Measurements from ENCODE around the gene CHD9.
A peak's percentile ranks its signal among the peaks of the same experiment; 100 is the strongest.
"Not testable (repeated sequence)": the region's sequence is repeated elsewhere in the genome, so short reads cannot be mapped to it uniquely, and the experiment has no call there.

The CHD9 gene

DNA sequence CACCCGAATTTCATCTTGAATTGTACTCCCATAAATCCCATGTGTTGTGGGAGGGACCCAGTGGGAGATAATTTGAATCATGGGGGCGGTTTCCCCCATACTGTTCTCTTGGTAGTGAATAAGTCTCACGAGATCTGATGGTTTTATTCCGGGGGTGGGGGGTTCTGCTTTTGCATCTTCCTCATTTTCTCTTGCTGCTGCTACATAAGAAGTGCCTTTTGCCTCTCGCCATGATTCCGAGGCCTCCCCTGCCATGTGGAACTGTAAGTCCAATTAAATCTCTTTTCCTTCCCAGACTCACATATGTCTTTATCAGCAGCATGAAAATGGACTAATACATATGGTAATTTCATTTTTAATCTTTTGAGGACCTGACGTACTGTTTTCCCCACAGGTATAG, 20.7 kb downstream of the CHD9 start:
- not testable (repeated sequence) for DNase-seq

DNA sequence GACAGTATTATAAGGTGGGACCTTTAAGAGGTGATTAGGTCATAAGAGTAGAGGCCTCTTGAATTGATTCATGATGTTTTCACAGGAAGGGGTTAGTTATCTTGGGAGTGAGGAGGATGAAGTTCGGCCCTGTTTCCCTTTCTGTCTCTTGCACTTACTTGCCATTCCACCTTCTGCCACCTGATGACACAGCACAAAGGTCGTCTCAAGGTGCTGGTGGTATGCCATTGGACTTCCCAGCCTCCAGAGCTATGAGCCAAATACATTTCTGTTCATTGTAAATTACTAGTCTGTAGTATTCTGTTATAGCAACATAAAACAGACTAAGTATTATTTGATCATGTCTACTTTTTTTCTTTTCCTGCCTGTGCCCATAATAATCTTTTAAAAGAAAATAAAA, 23.5 kb downstream of the CHD9 start:
- DNase-seq = no peak

DNA sequence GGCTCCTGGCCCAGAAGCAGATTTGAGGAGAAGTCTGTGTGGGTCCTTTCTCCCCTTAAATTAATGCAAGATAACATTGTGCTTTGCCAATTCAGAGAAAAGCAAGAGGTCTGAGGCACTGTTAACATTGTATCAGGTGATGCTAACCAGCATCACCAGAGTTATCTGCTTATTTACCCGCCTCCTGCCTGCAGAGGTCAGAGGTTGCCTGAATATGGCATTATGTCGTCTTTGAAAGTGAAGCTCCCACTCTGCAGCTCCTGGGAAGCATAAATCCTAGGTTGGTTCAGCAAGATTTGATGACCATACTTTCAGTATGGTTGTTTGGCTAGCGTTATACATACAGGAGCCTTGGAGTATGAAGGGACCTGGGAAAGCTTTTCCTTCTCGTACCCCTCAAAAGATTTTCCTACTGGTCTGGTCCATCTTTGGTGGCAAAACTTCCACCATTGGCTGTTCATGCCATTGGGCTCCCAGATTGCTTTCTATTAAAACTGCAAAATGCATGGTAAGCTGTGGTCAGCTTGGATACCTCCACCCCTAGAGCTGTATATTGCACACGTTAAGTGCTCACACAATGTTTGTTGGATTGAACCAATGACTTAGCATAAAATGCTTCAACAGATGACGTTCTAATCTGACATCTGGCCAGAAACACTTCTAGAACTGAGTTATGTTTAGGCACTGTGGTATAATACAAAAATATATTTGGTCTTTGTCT, 24.1 kb downstream of the CHD9 start:
- no peak for DNase-seq

DNA sequence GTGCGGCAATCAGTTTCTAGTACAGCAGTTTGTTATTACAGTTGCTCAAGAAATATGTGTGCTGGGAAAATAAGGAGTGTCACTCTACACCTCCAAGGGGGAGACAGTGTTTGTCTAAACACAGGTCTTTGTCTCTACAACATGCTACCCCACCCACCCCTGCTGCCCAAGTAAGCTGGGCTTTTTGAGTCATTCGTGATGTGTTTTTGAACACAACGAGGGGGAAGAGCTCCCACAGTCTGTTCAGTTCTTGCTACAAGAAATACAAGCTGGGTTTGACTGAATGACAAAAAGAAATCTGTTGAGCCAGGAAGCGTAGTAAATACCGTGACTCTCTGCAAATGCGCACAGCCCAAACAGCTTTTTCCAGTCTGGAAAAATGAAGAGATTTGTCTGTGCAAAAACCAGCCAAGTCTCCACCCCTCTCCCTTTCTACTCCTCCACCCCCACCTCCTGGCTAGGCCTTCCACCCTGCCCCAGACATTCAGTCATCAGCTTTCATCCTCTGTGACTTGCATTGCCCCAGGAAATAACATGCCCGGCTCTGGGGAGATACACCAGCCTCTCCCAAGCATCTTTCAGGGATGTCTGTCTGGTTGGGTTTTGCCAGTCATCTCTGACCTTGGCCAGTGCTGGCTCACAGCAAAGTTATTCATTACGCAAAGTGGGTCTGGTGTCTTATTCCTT, 25.7 kb downstream of the CHD9 start:
- DNase-seq = no peak

DNA sequence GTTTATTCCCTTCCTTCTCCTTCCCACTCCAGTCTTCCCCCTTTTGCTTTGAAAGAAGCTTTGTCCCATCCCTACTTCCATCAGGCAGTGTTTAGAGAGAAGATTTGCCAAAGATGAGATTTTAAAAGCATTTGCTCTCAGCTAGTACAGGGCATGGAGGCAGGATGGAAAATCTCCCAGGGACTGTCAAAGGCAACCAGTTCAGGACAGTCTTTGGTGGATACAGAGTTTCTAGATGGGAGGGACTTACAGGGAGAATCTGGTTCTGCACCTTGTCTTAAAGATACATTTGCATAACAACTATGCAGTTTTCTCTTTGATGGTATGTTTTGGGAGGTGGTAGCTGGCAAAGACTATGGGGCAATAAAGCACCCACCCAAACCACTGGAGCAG, 26.2 kb downstream of the CHD9 start:
- DNase-seq = no peak

DNA sequence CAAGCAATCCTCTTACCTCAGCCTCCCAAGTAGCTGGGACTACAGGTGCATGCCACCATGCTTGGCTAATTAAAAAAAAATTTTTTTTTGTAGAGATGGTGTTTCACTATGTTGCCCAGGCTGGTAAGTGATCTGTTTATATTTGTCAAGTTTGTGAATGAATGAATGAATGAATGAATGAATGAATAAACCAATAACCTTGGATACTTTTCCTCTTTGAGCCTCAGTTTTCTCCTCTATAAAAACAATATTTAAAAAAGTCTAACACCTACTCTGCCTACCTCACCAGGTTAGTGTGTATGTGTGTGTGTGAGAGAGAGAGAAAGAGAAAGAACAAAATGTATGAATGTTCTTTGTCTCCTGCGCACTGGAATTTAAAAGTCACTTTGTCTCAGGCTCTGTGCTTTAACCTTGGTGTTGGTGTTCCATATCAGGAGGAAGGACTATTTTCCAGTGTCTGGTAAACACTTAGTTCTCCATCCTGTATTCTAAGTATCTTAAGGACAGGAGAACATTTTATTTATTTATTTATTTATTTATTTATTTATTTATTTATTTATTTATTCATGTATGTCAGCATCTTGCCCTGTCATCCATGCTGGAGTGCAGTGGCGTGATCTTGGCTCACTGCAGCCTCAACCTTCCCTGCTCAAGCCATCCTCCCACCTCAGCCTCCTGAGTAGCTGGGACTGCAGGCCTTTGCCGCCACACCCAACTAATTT, 27.1 kb downstream of the CHD9 start:
- no peak for DNase-seq

DNA sequence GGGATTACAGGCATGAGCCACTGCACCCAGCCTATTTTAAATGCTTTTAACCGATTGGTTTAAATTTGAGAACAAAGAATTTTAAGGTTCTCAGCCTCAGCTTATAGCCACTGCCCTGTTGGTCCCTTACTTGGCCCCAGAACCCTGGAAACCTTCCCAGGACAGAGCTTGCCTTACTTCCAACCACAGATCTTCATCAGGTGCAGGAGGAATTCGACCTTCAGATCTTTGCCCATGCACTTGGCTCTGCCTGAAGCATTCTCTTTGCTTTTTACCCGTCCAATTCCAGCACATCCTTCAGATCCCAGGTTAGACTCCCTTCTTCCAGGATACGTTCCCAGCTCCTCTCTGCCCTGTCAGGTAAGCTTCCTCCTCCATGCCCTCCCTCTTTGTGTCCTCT, 27.7 kb downstream of the CHD9 start:
- no peak for DNase-seq

DNA sequence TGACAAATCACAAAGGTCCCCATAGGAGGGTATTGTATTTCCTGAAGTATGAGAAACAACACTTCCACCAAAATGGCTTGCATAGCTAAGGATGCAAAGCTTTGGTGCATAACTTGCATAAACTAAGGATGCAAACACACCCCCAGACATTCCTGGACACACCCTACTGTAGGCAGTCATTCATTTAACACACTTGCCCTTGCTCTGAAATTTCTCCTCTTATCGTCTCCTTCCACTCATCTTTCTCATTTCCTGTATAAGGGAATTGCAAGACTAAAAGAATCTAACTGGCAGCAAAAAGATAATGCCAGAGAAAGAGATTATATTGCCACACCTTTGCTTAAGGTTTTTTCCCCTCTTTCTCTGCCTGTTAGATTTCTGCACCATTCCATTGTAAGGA, 28.3 kb downstream of the CHD9 start:
- DNase-seq = no peak

DNA sequence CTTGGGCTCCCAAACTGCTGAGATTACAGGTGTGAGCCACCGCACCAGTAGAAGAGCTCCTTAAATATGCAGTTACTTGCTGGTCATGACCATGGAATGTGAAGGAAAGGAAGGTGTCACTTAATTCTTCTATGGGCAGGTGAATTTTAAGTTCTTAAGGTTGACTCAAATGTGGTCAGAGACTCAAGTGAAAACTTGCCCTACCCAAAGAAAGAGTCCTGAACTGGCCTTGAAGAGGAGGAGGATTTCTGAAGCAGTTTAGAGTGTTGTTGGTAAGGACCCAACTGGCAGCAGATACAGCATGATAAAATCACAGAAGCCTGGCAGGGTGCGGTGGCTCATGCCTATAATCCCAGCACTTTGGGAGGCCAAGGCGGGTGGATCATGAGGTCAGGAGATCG, 29.4 kb downstream of the CHD9 start:
- DNase-seq = no peak

DNA sequence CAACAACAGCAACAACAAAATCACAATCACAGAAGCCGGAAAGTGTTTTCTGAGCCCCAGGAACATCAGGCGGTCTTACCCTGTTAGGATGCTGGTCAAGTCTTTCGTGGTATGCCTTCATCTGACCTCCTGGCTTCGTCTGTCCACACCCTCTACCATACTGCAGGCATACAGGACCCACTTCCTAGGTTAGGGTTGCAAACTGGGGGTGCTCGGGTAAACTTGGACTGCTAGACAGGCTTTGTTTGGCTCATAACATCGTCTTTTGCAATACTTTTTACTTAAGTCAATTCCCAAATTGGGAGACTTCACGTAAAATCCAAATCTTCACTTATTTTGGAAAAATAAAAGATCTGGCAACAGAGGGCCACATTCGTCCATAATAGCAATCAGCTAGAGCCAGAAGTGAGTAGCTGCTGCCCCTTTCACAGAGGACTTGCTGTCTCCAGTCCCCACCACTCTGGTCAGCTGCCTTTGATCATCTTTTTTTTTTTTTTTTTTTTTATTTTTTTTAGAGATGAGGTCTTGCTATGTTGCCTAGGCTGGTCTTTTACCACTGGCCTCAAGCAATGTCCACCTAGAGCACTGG, 30.0 kb downstream of the CHD9 start:
- DNase-seq = no peak

DNA sequence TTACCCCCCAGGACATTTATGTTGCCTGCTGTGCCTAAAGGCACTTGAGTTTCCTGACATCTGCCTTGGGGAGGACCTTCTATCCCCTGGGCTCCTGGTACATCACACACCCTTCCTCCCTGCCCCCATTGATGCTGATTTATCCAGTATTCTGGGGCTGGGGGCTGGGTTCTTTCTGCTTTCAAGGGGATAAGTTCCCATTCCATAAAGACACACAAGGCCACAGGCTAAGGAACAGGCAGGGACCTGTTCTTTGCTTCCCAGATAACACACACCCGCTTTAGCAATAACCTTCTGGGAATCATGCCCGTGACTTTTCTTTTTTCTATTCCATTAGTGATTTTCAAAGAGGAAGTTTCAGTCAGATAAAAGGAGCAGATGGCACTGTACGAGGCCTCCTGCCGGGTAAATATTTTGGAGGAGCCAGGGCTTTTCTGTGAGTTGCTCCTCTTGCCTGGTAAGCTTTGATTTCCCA, 30.6 kb downstream of the CHD9 start:
- no peak for DNase-seq

DNA sequence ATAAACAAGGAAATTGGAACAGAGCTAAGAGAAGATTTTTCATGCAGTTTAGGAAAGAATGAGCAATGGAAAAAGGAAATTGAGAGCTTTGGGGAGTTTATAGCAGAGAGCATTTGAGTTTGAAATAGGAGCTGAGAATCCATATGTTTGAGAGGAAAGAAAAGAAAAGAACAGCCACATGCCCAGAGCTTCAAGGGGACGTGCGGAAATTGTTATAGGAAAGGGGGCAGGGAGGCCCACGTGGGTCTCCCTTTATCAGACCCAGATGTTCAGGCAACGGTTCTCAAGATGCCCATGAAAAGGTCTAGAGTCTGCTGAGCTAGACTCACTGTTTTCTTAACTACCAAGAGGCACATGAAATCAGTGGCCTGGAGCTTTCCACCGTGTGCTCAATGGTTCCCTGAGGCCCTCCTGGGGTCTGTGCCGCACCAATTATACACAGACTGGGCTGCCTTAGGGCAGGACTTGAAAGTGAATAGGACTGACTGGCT, 31.2 kb downstream of the CHD9 start:
- DNase-seq = no peak

DNA sequence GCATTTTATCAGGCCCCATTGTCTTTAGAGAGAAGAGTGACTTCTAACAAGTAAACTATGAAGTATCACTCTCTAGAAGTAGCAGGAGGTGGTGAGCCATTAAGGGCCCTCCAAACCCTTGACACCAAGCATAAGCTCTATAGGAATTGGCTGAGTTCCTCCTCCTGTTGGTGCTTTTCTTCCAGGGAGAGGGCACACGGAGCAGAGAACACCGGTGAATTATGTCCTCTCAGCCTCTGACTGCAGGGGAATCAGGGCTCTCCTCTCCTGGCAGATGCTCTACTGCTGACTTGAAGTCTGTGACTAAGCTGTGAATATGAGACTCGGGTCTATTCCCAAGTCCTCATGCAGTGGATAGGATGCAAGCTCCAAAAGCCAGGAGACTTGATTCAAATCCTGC, 32.3 kb downstream of the CHD9 start:
- DNase-seq = no peak

DNA sequence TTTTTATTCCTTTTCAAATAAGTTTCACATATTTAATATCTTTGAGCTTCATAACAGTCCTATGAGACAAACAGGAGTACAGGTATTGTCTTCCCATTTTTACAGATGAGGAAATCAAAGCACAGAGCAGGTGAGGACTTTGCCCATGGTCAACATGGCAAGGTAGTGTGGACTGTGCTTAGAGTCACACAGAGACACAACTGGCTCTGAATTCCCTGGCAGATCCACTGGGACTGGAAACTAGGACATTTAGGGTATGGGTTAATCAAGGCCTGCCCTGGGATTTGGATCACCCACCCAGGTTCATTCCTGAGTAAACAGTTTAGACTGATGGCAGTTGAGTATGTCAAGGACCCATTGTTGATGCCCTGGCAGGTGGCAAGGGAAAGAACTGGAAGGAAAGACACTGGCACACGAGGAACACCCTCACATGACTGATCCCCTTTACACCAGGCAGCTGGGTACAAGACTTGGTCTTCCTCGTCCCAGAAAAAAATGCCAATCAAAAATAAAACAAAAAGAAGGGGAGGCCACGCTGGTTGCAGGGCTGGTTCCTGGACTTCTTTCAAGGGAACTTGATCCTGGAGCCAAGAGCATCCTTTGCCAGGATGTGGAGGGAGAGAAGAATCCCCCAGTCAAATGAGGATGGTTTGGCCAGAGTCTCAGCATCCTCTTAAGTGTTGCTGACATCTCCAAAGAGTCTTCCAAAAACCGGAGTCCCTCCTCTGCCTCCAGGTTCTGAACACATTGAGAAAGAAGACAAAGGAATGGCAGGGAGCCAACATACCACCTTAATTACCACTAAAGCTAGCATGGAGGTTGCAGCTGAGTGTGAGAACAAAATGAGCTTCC, 34.9 kb downstream of the CHD9 start:
- no peak for DNase-seq

DNA sequence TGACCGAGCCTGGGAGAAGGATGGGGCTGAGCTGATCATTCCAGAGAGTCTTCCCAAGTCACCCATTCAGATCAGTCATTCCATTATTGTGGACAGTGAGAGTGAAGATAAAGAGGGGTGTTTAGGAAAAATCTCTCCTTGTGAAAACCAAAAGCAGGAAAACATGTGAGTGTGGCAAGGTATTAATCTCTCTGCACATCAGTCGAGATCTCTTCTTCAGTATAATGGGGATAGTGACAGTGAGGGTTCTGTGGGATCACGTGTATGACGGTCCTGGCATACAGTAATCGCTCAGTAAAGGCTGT, 35.4 kb downstream of the CHD9 start:
- no peak for DNase-seq

DNA sequence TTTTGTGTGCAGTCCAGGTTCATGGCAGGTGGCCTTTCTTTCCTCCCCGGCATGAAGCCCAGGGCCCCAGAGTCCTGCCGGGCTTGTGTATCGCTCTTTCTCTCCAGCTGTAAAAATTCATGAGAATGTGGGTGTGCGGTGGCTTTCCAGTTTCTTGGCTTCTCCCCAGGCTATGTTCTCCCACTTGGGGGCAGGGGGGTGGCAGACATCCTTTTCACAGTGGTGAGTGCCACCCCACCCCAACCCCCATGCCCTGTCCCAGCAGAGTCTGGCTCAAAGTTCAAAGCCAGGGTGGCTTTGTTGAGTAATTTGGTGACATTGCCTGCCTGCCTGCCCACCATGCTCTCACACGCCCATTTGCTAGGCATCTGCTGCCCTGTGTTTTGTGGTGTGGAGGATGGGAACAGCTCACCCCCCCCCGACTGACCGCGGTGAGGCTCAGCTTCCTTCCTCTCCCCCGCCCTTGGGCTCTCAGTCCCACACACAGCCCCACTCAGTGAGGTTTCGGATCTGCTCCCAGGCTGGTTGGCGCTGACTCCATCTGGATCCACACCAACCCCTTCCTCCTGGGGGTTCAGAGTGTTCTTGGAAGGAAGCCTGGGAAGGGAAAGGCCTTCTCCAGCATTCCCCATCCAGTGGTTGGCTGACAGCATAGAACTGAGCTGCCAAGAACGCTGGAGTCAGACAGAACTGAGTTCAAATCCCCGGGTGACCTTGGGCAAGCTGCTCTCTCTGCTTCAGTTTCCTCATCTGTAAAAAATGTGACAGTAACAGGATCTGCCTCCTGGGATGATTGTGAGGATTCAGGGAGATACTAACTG, 36.0 kb downstream of the CHD9 start:
- peak; percentile 37 for DNase-seq

DNA sequence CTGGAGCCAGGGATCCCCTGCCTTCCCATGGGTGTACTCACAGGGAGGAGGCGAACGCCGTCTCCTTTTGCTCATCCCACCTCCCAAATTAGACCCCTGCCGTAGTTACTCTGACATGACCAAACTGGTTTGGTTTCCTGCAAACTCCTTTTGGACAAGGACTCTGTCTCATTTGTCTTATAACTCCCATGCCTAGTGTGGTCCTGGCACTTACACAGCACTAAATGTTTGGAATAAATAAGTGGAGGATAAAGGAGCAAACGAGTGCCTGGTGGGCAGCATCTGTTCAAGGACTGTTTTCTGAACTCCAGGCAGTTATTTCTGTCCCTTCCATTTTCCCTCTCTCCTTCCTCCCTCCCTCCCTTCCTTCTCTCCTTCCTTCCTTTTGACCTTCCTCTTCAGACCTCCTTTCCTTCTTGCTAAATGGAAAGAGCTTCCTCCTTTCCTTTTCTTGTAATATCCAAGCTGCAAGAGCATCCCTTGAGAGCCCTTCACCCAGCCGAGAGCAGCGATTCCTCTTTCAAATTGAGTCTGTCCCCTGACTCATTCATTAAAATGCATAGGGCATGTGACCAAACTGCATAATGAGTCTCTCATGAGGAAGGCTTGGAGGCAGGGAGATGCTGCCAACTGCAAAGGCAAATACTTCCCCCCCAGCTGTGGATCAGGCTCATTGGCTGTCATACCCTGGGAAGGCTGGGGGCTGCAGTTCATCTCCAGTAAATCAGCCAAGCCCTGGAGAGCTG, 36.8 kb downstream of the CHD9 start:
- DNase-seq = peak; percentile 10

DNA sequence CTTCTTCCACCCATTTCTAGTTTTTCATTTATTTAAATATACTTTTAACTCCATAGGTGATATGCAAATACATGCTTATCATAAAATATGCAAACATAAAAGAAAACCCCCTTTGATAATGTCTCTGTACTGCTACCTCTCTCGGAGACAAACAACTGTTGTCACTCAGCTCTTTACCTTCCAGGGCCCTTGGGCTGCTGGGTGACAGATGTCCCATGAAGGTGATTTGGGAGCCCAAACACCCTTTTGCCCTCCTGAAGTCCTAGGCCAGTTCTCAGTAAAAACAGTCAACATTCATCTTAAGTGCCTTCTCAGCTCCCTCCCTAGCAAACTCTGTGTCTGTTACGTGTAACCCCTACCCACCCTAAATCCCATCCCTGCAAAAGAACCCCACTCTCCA, 37.5 kb downstream of the CHD9 start:
- no peak for DNase-seq

DNA sequence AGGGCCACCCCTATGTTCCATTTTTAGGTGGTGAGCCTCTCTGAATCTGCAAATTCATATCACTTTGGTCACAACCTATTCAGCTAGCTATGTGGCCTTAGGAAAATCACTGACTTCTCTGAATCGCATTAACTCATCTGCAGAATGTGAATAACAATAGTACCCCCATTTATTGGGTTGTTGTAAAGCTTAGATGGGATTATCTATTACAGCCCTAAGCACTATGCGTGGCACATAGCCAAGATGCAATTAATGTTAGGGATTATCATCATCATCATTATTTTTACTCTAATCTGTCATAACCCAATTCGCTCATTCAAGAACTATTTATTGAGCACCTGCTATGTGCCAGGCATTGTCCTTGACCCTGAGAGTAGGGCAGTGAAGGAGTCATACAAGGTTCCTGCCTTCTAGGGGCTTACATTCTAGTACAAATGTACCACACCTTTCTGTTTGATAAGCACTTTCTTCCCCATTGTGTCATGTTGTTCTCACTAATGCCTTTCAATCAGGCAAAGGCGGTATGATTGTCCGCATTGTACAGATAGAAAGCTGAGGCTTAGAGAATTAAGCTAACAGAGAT, 38.5 kb downstream of the CHD9 start:
- DNase-seq = no peak

DNA sequence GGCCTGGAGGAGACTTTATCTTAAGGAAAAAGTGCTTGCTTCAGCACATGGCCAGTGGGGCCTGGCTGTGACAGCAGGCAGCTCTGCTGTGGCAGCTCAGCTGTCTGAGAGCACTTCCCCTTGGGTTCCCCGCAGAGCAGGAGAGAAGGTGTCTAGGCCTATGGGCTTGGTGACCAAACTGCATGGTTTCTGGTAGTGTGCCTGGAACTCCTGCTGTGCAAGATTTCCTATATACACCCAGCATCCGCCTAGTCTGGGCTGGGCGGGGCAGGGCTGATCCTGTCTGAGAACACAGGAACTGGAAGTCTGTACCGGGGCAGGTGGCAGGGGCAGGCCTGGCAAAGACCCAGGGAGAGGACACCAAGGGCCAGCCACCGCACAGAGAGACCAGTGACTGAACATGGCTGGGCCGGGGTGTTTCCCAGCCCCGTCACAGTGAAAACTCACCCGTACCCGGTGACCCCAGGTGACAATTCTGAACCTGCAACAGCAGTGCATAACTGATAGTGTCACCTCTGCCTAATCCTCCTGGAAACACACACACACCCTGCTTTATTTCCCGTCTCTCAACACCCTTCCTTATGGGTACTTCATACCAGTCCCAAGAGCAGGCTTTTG, 39.3 kb downstream of the CHD9 start:
- peak; percentile 55 for DNase-seq
